NCI-H526 (cell line): Measurements from ENCODE around the gene MAP4K2.
"Not testable (repeated sequence)": the region's sequence is repeated elsewhere in the genome, so short reads cannot be mapped to it uniquely, and the experiment has no call there.

Source experiments
- DNase-seq, 2 experiments: peaks; one replicate each; lab custom pipeline; 2025; lab: John Stamatoyannopoulos, UW

The MAP4K2 gene

GRCh38 chr11:64803158-64803845 lies at the start of gene MAP4K2:
TSS of gene MAP4K2 (minus strand) at chr11:64803214. CDS start at chr11:64803149, 65 bp downstream.
- DNase-seq, result peak; percentile 72 to 96

GRCh38 chr11:64851831-64852351 lies 48.9 kb upstream of the MAP4K2 start:
- DNase-seq, result no peak

DNA sequence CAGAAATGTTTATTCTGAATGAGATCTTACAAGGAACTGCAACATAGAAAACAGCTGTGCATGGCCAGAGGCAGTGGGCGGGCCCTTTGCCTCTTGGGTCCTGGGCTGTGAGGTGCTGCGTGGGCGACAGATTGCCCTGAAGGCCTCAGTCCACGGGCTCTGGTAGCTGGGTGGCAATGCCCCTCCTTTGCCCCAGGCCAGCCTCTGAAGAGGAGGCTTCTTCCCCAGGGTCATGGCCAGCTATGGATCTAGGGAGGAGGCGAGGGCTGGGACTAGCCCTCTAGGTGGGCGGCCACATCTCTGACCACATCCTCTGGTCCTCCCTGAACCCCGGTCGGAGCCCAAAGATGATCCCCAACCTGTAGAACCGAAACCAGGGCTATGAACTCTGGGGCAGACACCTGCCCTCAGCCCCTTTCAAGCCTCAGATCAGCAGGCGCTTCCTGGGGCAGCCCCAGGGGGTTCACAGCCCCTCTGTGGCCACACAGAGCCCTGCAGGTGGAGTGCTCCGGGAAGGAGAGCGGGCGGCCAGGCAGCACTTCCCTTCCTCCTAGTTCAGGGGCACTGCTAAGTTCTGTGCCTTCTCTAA lies 48.1 kb upstream of the MAP4K2 start:
- no peak for DNase-seq

DNA sequence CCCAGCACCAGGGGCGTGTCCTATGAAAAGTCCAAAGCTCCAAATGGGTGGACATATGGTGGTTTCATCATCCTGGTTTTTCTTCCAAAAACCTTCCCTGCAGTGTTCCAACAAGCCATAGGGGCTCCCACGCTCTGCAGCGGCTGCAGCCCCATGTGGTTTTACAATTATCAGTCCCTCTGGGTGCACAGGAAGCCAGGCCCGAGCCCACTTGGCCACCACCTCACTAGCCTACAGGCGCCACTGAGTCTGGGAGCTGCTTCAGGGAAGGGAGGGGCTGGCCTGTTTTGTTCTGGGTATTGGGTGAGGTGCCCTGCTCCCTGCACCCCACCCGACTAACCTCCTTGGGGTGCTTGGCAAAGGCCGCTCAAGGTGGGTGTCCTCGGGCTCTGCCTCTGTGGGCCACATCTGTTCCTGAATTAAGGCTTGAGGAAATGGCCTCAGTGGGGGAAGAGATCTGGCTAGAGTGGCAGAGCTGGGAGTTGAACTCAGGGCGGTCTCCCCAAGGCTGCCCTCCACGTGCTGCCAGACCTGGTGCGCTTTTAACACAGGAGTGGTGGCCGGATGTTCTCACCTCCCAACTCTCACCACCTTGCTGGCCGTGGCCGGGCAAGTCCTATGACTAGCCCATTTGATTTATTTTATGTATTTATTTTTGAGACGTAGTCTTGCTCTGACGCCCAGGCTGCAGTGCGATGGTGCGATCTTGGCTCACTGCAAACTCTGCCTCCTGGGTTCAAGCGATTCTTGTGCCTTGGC lies 46.8 kb upstream of the MAP4K2 start:
- no peak for DNase-seq

GRCh38 chr11:64848826-64849597 lies 46.0 kb upstream of the MAP4K2 start:
- DNase-seq, result peak in 1 of 2 experiments; percentile 57

GRCh38 chr11:64848214-64848825 lies 45.3 kb upstream of the MAP4K2 start:
- DNase-seq, result no peak

GRCh38 chr11:64846998-64847666 lies 44.1 kb upstream of the MAP4K2 start:
- DNase-seq, result peak; percentile 92 to 98

DNA sequence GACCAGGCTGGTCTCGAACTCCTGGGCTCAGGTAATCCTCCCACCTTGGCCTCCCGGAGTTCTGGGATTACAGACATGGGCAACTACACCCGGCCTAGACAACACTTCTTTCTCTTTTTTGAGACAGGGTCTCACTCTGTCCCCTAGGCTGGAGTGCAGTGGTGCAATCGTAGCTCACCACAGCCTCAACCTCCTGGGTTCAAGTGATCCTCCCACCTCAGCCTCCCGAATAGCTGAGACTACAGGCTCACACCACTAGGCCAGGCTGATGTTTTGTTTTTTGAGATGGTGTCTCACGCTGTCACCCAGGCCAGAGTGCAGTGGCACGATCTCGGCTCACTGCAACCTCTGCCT lies 42.7 kb upstream of the MAP4K2 start:
- DNase-seq, result not testable (repeated sequence)

DNA sequence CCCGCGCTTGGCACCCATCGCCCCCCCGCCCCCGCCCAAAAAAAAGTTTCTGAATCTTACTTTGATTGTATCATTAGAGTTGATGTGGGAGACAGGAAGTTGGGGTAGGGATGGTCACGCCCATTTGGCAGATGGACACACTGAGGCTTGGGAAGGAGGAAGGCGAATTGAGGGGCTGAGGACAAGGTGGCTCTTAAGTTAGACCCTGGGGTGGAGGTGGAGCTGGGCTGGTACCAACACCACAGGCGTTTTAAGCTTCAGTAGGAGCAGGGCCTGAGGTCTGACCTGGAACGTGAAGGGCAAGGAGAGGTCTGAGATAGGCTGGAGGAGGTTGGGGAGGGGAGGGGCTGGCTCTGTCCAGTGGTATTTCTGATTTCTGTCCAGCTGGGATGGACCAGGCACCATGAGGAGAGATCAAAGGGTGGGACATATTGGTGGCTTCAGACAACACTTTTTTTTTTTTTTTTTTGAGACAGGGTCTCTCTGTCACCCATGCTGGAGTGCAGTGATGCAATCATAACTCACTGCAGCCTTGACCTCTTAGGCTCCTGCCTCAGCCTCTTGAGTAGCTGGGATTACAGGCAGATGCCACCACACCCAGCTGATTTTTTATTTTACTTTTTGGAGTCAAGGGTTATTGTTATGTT lies 42.2 kb upstream of the MAP4K2 start:
- DNase-seq, result no peak

GRCh38 chr11:64844330-64845128 lies 41.5 kb upstream of the MAP4K2 start, which contains the start of gene CDC42BPG:
TSS of gene CDC42BPG (minus strand) at chr11:64844653. CDS start at chr11:64844569, 84 bp downstream.
- peak; percentile 68 to 97 for DNase-seq

DNA sequence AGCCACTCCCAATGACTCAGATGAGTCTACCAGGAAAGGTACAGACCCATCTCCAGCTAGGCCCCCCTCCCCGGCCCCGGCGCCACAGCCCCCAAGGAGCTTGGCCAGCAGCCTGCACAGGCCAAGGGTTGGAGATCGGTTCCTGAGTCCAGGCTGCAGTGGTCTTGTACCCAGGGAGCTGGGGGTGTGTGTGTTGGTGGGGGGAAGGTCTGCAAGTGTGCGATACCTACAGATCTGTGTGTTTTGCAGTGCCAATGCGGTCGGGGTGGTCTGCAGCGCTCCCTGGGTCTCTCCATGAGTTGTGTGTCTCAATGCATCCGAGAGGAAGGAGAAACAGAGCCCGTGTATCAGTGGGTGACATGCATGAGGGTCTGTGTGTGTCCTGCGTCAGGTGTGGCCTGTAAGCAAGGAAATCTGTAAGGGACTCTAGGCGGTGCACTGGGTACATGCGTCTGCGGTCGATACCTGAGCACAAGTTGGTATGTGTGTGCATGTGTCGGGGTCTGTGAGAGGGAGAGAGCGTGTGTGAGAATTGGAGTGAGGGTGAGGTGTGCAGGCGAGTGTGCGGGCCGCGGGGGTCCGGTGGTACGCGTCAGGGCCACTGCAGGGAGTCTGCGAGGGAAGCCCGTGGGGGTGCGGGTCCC lies 40.8 kb upstream of the MAP4K2 start:
- DNase-seq, result peak; percentile 52 to 79

- DNase-seq, result peak; percentile 38 to 64
Observed at GRCh38 chr11:64842851-64843685, 40.1 kb upstream of the MAP4K2 start.

GRCh38 chr11:64842366-64842759 lies 39.3 kb upstream of the MAP4K2 start:
- DNase-seq, result no peak

GRCh38 chr11:64841592-64842365 lies 38.8 kb upstream of the MAP4K2 start:
- DNase-seq, result no peak

DNA sequence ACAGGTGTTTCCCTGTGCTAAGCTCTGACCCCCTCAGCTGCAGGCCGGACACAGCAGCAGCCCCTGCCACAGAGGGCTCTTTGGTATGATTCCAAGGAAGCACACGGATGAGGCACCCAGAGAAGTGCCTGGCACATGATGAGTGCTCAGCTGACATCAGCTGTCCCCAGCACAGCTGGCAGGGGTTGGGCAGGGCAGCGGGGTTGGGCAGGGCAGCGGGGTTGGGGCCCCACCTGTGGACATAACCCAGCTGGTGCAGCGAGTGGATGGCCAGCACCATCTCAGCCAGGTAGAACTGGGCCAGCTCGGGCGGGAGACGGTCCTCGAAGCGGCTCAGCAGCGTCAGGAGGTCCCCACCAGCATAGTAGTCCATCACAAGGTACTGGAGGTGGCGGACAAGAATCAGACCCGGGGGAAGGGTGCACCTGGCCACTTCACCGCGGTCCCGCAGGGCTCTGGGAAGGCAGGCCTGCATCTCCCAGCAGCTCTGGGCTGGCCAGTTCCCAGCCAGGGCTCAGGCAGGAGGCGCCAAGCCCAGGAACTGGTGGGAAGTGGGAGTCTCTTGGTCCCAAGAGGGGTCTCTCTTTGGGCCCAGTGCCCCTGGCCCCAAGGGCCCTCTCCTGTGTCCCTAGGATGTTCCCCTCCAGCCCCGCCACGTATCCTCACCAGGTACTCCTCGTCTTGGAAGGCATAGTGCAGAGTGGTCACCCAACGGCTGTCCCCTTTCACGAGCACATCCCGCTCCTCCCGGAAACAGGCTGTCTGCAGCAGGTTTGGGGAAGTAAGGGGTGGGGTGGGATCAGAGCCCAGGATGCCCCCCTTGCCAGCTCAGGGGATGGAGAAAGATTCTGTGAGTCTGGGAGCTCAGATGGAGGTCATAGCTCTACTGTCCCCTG lies 37.1 kb upstream of the MAP4K2 start:
- no peak for DNase-seq

DNA sequence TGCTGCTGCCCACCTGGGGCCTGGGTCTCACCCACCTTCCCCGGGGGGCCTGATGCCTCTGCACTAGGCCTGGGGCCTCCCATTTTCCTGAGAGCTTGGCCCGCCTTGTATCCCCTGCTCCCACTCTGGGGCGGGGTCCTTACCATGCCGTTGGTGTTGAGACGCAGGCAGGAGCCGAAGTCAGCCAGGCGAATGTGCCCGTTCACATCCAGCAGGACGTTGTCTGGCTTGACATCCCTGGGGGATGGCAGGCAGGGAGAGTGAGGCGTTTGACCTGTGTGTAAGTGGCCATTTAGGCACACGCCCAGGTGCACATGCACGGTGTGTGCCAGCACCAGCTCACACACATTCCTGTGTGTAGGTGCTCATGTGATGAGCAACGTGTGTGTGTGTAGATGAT lies 36.3 kb upstream of the MAP4K2 start:
- no peak for DNase-seq
